ENCODE data around the gene MYRFL. TPM values are rescaled to one million over a fixed set of nuclear protein-coding genes. Genes with fewer than 3 reads are reported as not detected.

Gene MYRFL
- total and polyA plus RNA-seq, 2 donors: 0.28 to 0.59 TPM

GRCh38 chr12:69866698-69867097, 41.7 kb downstream of the MYRFL start:
- WGBS: 92% methylated on average over 4 of the region's 4 CpGs
- no peak for DNase-seq (ENCODE audit: low read depth in 6 of 9, low spot score in 9 of 9)
- Histone ChIP-seq H3K4me1 (ENCODE audit: control insufficient read depth in 2 of 2, insufficient read depth in 2 of 2, low read length in 2 of 2) (no peaks in the 10 kb centered on the region), H3K36me3 (ENCODE audit: control insufficient read depth in 2 of 2, insufficient read depth in 2 of 2, low read length in 1 of 2) (no peaks in the 10 kb centered on the region), H3K27ac (ENCODE audit: low read depth in 1 of 2, low read length in 1 of 2) (no peak overlapping the region), H3K9me3 (ENCODE audit: control insufficient read depth in 2 of 2, insufficient read depth in 1 of 2, low read length in 1 of 2) (no peaks in the 10 kb centered on the region), H3K4me3 (ENCODE audit: low read length in 2 of 2) (no peak overlapping the region), H3K27me3 (ENCODE audit: control insufficient read depth in 2 of 2, insufficient read depth in 1 of 2, low read length in 1 of 2) (no peaks in the 10 kb centered on the region)

GRCh38 chr12:69868695-69869094, 43.7 kb downstream of the MYRFL start:
- 98% methylated on average over 9 of the region's 9 CpGs for WGBS
- DNase-seq (ENCODE audit: low read depth in 6 of 9, low spot score in 9 of 9): no peak
- Histone ChIP-seq H3K4me3 (ENCODE audit: low read length in 2 of 2) (no peak overlapping the region), H3K36me3 (ENCODE audit: control insufficient read depth in 2 of 2, insufficient read depth in 2 of 2, low read length in 1 of 2) (no peaks in the 10 kb centered on the region), H3K27ac (ENCODE audit: low read depth in 1 of 2, low read length in 1 of 2) (no peak overlapping the region), H3K9me3 (ENCODE audit: control insufficient read depth in 2 of 2, insufficient read depth in 1 of 2, low read length in 1 of 2) (no peaks in the 10 kb centered on the region), H3K27me3 (ENCODE audit: control insufficient read depth in 2 of 2, insufficient read depth in 1 of 2, low read length in 1 of 2) (no peaks in the 10 kb centered on the region), H3K4me1 (ENCODE audit: control insufficient read depth in 2 of 2, insufficient read depth in 2 of 2, low read length in 2 of 2) (no peaks in the 10 kb centered on the region)

- no peaks in the 10 kb centered on the region for H3K27me3 ChIP-seq (ENCODE audit: control insufficient read depth in 2 of 2, insufficient read depth in 1 of 2, low read length in 1 of 2)
- H3K9me3 ChIP-seq (ENCODE audit: control insufficient read depth in 2 of 2, insufficient read depth in 1 of 2, low read length in 1 of 2): no peaks in the 10 kb centered on the region
- H3K4me1 ChIP-seq (ENCODE audit: control insufficient read depth in 2 of 2, insufficient read depth in 2 of 2, low read length in 2 of 2): no peaks in the 10 kb centered on the region
- H3K36me3 ChIP-seq (ENCODE audit: control insufficient read depth in 2 of 2, insufficient read depth in 2 of 2, low read length in 1 of 2): no peaks in the 10 kb centered on the region
- WGBS: 60% methylated on average over 3 of the region's 3 CpGs
- DNase-seq (ENCODE audit: low read depth in 6 of 9, low spot score in 9 of 9): no peak
- H3K4me3 ChIP-seq (ENCODE audit: low read length in 2 of 2): no peak overlapping the region
- no peak overlapping the region for H3K27ac ChIP-seq (ENCODE audit: low read depth in 1 of 2, low read length in 1 of 2)
Observed at GRCh38 chr12:69872804-69873203, 47.8 kb downstream of the MYRFL start.

- no peaks in the 10 kb centered on the region for H3K4me1 ChIP-seq (ENCODE audit: control insufficient read depth in 2 of 2, insufficient read depth in 2 of 2, low read length in 2 of 2)
- no peaks in the 10 kb centered on the region for H3K9me3 ChIP-seq (ENCODE audit: control insufficient read depth in 2 of 2, insufficient read depth in 1 of 2, low read length in 1 of 2)
- no peak overlapping the region for H3K27ac ChIP-seq (ENCODE audit: low read depth in 1 of 2, low read length in 1 of 2)
- no peak overlapping the region for H3K4me3 ChIP-seq (ENCODE audit: low read length in 2 of 2)
- WGBS: 85% methylated on average over 2 of the region's 2 CpGs
- no peaks in the 10 kb centered on the region for H3K36me3 ChIP-seq (ENCODE audit: control insufficient read depth in 2 of 2, insufficient read depth in 2 of 2, low read length in 1 of 2)
- no peak for DNase-seq (ENCODE audit: low read depth in 6 of 9, low spot score in 9 of 9)
- H3K27me3 ChIP-seq (ENCODE audit: control insufficient read depth in 2 of 2, insufficient read depth in 1 of 2, low read length in 1 of 2): no peaks in the 10 kb centered on the region
Observed at GRCh38 chr12:69873429-69873828, 48.4 kb downstream of the MYRFL start.

GRCh38 chr12:69874606-69875005, 49.6 kb downstream of the MYRFL start:
- Histone ChIP-seq H3K4me3 (ENCODE audit: low read length in 2 of 2) (no peak overlapping the region), H3K9me3 (ENCODE audit: control insufficient read depth in 2 of 2, insufficient read depth in 1 of 2, low read length in 1 of 2) (no peaks in the 10 kb centered on the region), H3K36me3 (ENCODE audit: control insufficient read depth in 2 of 2, insufficient read depth in 2 of 2, low read length in 1 of 2) (no peaks in the 10 kb centered on the region), H3K4me1 (ENCODE audit: control insufficient read depth in 2 of 2, insufficient read depth in 2 of 2, low read length in 2 of 2) (peaks cover 0 to 5% of the 10 kb centered on the region in 2 donors), H3K27me3 (ENCODE audit: control insufficient read depth in 2 of 2, insufficient read depth in 1 of 2, low read length in 1 of 2) (no peaks in the 10 kb centered on the region), H3K27ac (ENCODE audit: low read depth in 1 of 2, low read length in 1 of 2) (no peak overlapping the region)
- WGBS: 96% methylated on average over 1 of the region's 1 CpG
- DNase-seq (ENCODE audit: low read depth in 6 of 9, low spot score in 9 of 9): no peak

GRCh38 chr12:69875416-69875935, 50.4 kb downstream of the MYRFL start:
- Histone ChIP-seq H3K4me3 (ENCODE audit: low read length in 2 of 2) (no peak overlapping the region), H3K4me1 (ENCODE audit: control insufficient read depth in 2 of 2, insufficient read depth in 2 of 2, low read length in 2 of 2) (peaks cover 0 to 5% of the 10 kb centered on the region in 2 donors), H3K9me3 (ENCODE audit: control insufficient read depth in 2 of 2, insufficient read depth in 1 of 2, low read length in 1 of 2) (no peaks in the 10 kb centered on the region), H3K27me3 (ENCODE audit: control insufficient read depth in 2 of 2, insufficient read depth in 1 of 2, low read length in 1 of 2) (no peaks in the 10 kb centered on the region), H3K27ac (ENCODE audit: low read depth in 1 of 2, low read length in 1 of 2) (no peak overlapping the region), H3K36me3 (ENCODE audit: control insufficient read depth in 2 of 2, insufficient read depth in 2 of 2, low read length in 1 of 2) (no peaks in the 10 kb centered on the region)
- DNase-seq (ENCODE audit: low read depth in 6 of 9, low spot score in 9 of 9): no peak
- WGBS: 95% methylated on average over 11 of the region's 11 CpGs

GRCh38 chr12:69879007-69879960, 54.3 kb downstream of the MYRFL start:
- Histone ChIP-seq H3K36me3 (ENCODE audit: control insufficient read depth in 2 of 2, insufficient read depth in 2 of 2, low read length in 1 of 2) (no peaks in the 10 kb centered on the region), H3K27ac (ENCODE audit: low read depth in 1 of 2, low read length in 1 of 2) (no peak overlapping the region), H3K9me3 (ENCODE audit: control insufficient read depth in 2 of 2, insufficient read depth in 1 of 2, low read length in 1 of 2) (no peaks in the 10 kb centered on the region), H3K4me1 (ENCODE audit: control insufficient read depth in 2 of 2, insufficient read depth in 2 of 2, low read length in 2 of 2) (peaks cover 0 to 5% of the 10 kb centered on the region in 2 donors), H3K4me3 (ENCODE audit: low read length in 2 of 2) (no peak overlapping the region), H3K27me3 (ENCODE audit: control insufficient read depth in 2 of 2, insufficient read depth in 1 of 2, low read length in 1 of 2) (no peaks in the 10 kb centered on the region)
- WGBS: 40% methylated on average over 23 of the region's 23 CpGs
- DNase-seq (ENCODE audit: low read depth in 6 of 9, low spot score in 9 of 9): peak; percentile 34 to 80 (median 64)

GRCh38 chr12:69880571-69880970, 55.5 kb downstream of the MYRFL start:
- H3K27ac ChIP-seq (ENCODE audit: low read depth in 1 of 2, low read length in 1 of 2): no peak overlapping the region
- no peaks in the 10 kb centered on the region for H3K9me3 ChIP-seq (ENCODE audit: control insufficient read depth in 2 of 2, insufficient read depth in 1 of 2, low read length in 1 of 2)
- DNase-seq (ENCODE audit: low read depth in 6 of 9, low spot score in 9 of 9): no peak
- no peaks in the 10 kb centered on the region for H3K27me3 ChIP-seq (ENCODE audit: control insufficient read depth in 2 of 2, insufficient read depth in 1 of 2, low read length in 1 of 2)
- no peaks in the 10 kb centered on the region for H3K36me3 ChIP-seq (ENCODE audit: control insufficient read depth in 2 of 2, insufficient read depth in 2 of 2, low read length in 1 of 2)
- peaks cover 0 to 5% of the 10 kb centered on the region in 2 donors for H3K4me1 ChIP-seq (ENCODE audit: control insufficient read depth in 2 of 2, insufficient read depth in 2 of 2, low read length in 2 of 2)
- WGBS: 95% methylated on average over 4 of the region's 4 CpGs
- H3K4me3 ChIP-seq (ENCODE audit: low read length in 2 of 2): no peak overlapping the region

GRCh38 chr12:69881771-69882170, 56.7 kb downstream of the MYRFL start:
- Histone ChIP-seq H3K27me3 (ENCODE audit: control insufficient read depth in 2 of 2, insufficient read depth in 1 of 2, low read length in 1 of 2) (no peaks in the 10 kb centered on the region), H3K36me3 (ENCODE audit: control insufficient read depth in 2 of 2, insufficient read depth in 2 of 2, low read length in 1 of 2) (no peaks in the 10 kb centered on the region), H3K27ac (ENCODE audit: low read depth in 1 of 2, low read length in 1 of 2) (no peak overlapping the region), H3K9me3 (ENCODE audit: control insufficient read depth in 2 of 2, insufficient read depth in 1 of 2, low read length in 1 of 2) (no peaks in the 10 kb centered on the region), H3K4me3 (ENCODE audit: low read length in 2 of 2) (no peak overlapping the region), H3K4me1 (ENCODE audit: control insufficient read depth in 2 of 2, insufficient read depth in 2 of 2, low read length in 2 of 2) (peaks cover 0 to 5% of the 10 kb centered on the region in 2 donors)
- 80% methylated on average over 3 of the region's 3 CpGs for WGBS
- no peak for DNase-seq (ENCODE audit: low read depth in 6 of 9, low spot score in 9 of 9)
